ENCODE measurements around the gene C19orf25.

C19orf25 gene

GRCh38 chr19:1474765-1475351 lies 4.2 kb downstream of the C19orf25 start:
- no peak for DNase-seq

- no peak for DNase-seq
These were observed 4.8 kb downstream of the C19orf25 start for GRCh38 chr19:1474011-1474764.

GRCh38 chr19:1473085-1473851 lies 5.7 kb downstream of the C19orf25 start:
- no peak for DNase-seq

- DNase-seq: no peak
These were observed 6.6 kb downstream of the C19orf25 start for GRCh38 chr19:1472231-1473084.

GRCh38 chr19:1471515-1472160 lies 7.4 kb downstream of the C19orf25 start:
- no peak for DNase-seq

- no peak for DNase-seq
These were observed 8.0 kb downstream of the C19orf25 start for GRCh38 chr19:1471010-1471514.

- no peak for DNase-seq
These were observed 8.6 kb downstream of the C19orf25 start for GRCh38 chr19:1470305-1471009.

GRCh38 chr19:1470055-1470304 lies 9.0 kb downstream of the C19orf25 start:
- DNase-seq: no peak

- DNase-seq: no peak
These were observed 9.6 kb downstream of the C19orf25 start for GRCh38 chr19:1469255-1470054.

- no peak for DNase-seq
These were observed 10.2 kb downstream of the C19orf25 start for GRCh38 chr19:1468821-1469254.

GRCh38 chr19:1468274-1468820 lies 10.7 kb downstream of the C19orf25 start:
- no peak for DNase-seq

GRCh38 chr19:1467490-1468273 lies 11.3 kb downstream of the C19orf25 start:
- DNase-seq: no peak

GRCh38 chr19:1467215-1467489 lies 11.9 kb downstream of the C19orf25 start:
- no peak for DNase-seq

- no peak for DNase-seq
These were observed 12.4 kb downstream of the C19orf25 start for GRCh38 chr19:1466461-1467214.

GRCh38 chr19:1466018-1466460 lies 13.0 kb downstream of the C19orf25 start:
- DNase-seq: no peak

GRCh38 chr19:1465191-1466016 lies 13.6 kb downstream of the C19orf25 start:
- DNase-seq: no peak

- DNase-seq: no peak
These were observed 17.2 kb downstream of the C19orf25 start for GRCh38 chr19:1461862-1462261.

Data from GOT3 (cell line).